OCI-LY3 (cell line): Measurements from ENCODE around the gene ANP32B.

Source experiments
- H2AFZ ChIP-seq: fragments of 200-600, 300-600 bp; shearing (Covaris generic); 2 replicates; pipeline ENCODE4 v1.6.0; 2014; ENCODE audit warnings: antibody characterized with exemption, low read depth, low read length
- H3K27ac ChIP-seq: fragments of 200-600, 300-600 bp; sonication (generic); 2 replicates; pipeline ENCODE4 v1.5.1; 2014; ENCODE audit warnings: mild to moderate bottlenecking, low read length, moderate library complexity, mixed read lengths
- H3K27me3 ChIP-seq: fragments of 200-600, 300-600 bp; sonication (generic); 2 replicates; pipeline ENCODE4 v1.6.1; 2014; ENCODE audit warnings: low read depth, low read length, mixed read lengths
- H3K36me3 ChIP-seq: fragments of 200-600, 300-600 bp; sonication (generic); replicated peaks from 2 replicates; pipeline ENCODE3; 2014; ENCODE audit warnings: low read depth, low read length, mixed read lengths
- H3K4me1 ChIP-seq: fragments of 300-600, 200-600 bp; sonication (generic); 2 replicates; pipeline ENCODE4 v1.6.1; 2014; ENCODE audit warnings: low read length, mixed read lengths
- H3K4me2 ChIP-seq: fragments of 200-600, 300-600 bp; sonication (generic); 2 replicates; pipeline ENCODE4 v1.6.1; 2014; ENCODE audit warnings: low read length, mixed read lengths
- H3K4me3 ChIP-seq: fragments of 300-600, 200-600 bp; sonication (generic); 2 replicates; pipeline ENCODE4 v1.5.1; 2014; ENCODE audit warnings: antibody characterized with exemption, mild to moderate bottlenecking, low read length, moderate library complexity
- H3K79me2 ChIP-seq: fragments of 300-600, 200-600 bp; shearing (Covaris generic); 2 replicates; pipeline ENCODE4 v1.6.1; 2014; ENCODE audit warnings: mild to moderate bottlenecking, low read length, mixed read lengths
- H3K9ac ChIP-seq: fragments of 300-600, 200-600 bp; shearing (Covaris generic); 2 replicates; pipeline ENCODE4 v1.6.0; 2014; ENCODE audit warnings: mild to moderate bottlenecking, low read length, moderate library complexity
- H3K9me3 ChIP-seq: fragments of 200-600, 300-600 bp; shearing (Covaris generic); 2 replicates; pipeline ENCODE4 v1.6.1; 2014; ENCODE audit warnings: low read length, mixed read lengths; ENCODE audit not compliant: insufficient read depth
- H4K20me1 ChIP-seq: fragments of 200-600, 300-600 bp; sonication (generic); 2 replicates; pipeline ENCODE4 v1.6.1; 2016; ENCODE audit warnings: low read length, mixed read lengths; ENCODE audit not compliant: insufficient read depth
- EZH2phosphoT487 ChIP-seq: fragments of 200-600 bp; shearing (Covaris generic); IDR thresholded peaks from 2 replicates; pipeline ENCODE4 v1.6.1; 2018; ENCODE audit warnings: antibody characterized with exemption, mixed run types, low read depth
- TF ChIP-seq, protein P1 (sequence below): fragments of 200-600, 300-600 bp; sonication (generic); IDR thresholded peaks from 2 replicates; pipeline ENCODE4 v1.5.1; 2014; ENCODE audit warnings: antibody characterized with exemption, low read length, low read depth

ANP32B gene

DNA sequence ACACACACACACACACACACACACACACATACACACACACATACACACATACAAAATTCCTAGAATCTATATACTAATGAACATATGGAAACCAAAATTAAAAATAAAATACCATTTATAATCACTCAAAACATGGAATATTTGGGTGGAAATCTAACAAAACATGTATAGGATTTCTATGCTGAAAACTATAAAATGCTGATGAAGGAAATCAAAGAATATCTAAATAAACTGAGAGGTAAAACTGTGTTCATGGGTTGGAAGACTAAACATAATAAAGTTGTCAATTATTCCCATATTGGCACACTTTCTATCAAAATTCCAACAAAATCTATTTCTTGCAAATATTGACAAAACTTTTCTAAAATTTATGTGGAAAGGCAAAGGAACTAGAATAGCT is 48.0 kb downstream of the ANP32B start:
- Histone ChIP-seq H3K9me3 (no peaks in the 10 kb centered on the region), H3K36me3 (no peaks in the 10 kb centered on the region), H3K27ac (no peak overlapping the region), H4K20me1 (no peaks in the 10 kb centered on the region), H3K79me2 (no peaks in the 10 kb centered on the region), H2AFZ (no peak overlapping the region), H3K4me1 (peaks cover 17% of the 10 kb centered on the region), H3K27me3 (no peaks in the 10 kb centered on the region), H3K9ac (no peak overlapping the region), H3K4me2 (no peak overlapping the region), H3K4me3 (no peak overlapping the region)
- no peak for TF ChIP-seq EZH2phosphoT487

DNA sequence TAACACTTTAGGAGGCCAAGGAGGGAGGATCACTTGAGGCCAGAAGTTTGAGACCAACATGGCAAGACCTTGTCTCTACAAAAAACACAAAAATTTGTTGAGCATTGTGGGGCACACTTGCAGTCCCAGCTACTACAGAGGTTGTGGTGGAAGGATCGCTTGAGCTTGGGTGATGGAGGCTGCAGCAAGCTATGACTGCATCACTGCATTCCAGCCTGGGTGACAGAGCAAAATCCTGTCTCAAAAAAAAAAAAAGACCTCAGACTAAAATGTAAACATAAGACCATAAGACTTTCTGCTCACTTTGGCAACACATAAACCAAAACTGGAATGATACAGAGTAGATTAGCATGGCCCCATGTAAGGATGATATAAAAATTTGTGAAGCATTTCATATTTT is 48.8 kb downstream of the ANP32B start:
- no peaks in the 10 kb centered on the region for H3K79me2 ChIP-seq

DNA sequence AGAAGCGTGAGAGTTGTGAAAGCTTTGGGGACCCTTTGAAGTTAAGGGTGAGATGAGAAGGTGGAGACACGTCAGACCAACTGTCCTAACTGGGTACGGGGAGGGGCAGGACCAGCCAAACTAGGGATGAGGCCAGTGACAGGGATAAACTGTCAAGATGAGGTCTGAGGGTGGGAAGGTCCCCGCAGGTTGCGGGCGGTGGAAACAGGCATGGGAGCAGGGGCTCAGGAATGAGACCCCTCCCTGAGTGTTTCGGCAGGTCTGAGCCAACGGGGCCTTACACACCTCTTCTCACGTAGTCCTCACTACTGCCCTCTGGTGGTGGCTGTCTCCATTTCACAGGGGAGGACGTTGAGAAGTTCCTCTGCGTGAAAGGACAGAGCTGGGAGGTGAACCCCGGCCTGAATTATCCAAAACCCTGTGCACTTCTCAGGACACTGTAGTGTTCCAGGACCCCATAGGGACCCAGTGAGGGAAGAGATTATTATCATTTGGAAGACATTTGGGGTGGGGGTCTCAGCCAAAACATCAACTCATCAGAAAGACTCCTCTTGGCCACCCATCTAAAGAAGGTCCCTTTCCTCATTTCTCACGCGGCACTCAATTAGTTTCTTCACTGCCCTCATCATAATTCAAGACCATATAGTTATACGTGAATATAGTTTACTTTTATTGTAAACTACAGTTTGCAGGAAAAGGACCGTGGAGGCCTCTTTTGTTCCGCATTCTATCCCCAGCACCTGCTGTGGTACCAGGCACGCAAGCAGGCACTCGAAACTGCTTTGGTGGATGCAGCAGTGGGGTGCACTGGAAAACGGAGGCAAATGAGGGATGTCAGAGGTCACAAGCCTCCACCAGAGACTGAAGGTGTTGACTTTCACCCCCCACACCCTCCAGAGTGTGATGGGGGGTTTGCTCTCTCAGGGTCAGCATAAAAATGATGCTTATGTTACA is 51.7 kb downstream of the ANP32B start:
- H3K27ac ChIP-seq = peak overlapping the region; percentile 85
- TF ChIP-seq, protein P1, sequence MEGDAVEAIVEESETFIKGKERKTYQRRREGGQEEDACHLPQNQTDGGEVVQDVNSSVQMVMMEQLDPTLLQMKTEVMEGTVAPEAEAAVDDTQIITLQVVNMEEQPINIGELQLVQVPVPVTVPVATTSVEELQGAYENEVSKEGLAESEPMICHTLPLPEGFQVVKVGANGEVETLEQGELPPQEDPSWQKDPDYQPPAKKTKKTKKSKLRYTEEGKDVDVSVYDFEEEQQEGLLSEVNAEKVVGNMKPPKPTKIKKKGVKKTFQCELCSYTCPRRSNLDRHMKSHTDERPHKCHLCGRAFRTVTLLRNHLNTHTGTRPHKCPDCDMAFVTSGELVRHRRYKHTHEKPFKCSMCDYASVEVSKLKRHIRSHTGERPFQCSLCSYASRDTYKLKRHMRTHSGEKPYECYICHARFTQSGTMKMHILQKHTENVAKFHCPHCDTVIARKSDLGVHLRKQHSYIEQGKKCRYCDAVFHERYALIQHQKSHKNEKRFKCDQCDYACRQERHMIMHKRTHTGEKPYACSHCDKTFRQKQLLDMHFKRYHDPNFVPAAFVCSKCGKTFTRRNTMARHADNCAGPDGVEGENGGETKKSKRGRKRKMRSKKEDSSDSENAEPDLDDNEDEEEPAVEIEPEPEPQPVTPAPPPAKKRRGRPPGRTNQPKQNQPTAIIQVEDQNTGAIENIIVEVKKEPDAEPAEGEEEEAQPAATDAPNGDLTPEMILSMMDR = peak; percentile 79
- TF ChIP-seq EZH2phosphoT487 = no peak
- H3K4me3 ChIP-seq = peak overlapping the region; percentile 58
- no peaks in the 10 kb centered on the region for H3K36me3 ChIP-seq
- H3K9ac ChIP-seq = peak overlapping the region; percentile 40
- H3K79me2 ChIP-seq = no peaks in the 10 kb centered on the region
- no peaks in the 10 kb centered on the region for H3K9me3 ChIP-seq
- peaks cover 36% of the 10 kb centered on the region for H3K4me1 ChIP-seq
- H2AFZ ChIP-seq = peak overlapping the region; percentile 72
- no peaks in the 10 kb centered on the region for H3K27me3 ChIP-seq
- peak overlapping the region; percentile 91 for H3K4me2 ChIP-seq
- H4K20me1 ChIP-seq = no peaks in the 10 kb centered on the region

More for the DNA sequence above, 48.8 kb downstream of the ANP32B start:
- Histone ChIP-seq H3K4me1 (peaks cover 20% of the 10 kb centered on the region), H3K9me3 (no peaks in the 10 kb centered on the region), H3K27ac (no peak overlapping the region), H4K20me1 (no peaks in the 10 kb centered on the region), H3K4me2 (no peak overlapping the region), H3K4me3 (no peak overlapping the region), H3K36me3 (no peaks in the 10 kb centered on the region), H2AFZ (no peak overlapping the region), H3K27me3 (no peaks in the 10 kb centered on the region), H3K9ac (no peak overlapping the region)
- TF ChIP-seq, protein P1 = no peak
- TF ChIP-seq EZH2phosphoT487 = no peak

DNA sequence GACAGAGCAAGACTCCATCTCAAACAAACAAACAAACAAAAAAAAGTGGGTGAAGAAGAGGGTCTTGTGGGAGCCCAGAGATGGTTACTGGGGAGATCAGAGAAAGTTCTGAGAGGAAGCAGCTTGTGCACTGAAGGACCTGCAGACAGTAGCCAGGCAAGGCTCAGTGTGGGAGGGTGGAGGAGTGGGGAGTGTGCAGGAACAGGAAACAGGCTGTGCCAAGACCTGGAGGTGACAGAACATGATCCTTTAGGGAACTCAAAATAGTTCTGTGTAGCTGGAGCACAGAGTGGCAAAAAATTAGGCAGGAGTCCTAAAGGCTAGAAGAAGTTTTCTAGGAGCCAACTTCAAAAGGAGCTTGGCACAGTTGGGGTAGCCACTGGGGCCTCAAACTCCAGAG is 54.2 kb downstream of the ANP32B start:
- no peak overlapping the region for H3K4me2 ChIP-seq
- H2AFZ ChIP-seq = no peak overlapping the region

More for the DNA sequence above, 54.2 kb downstream of the ANP32B start:
- H3K9ac ChIP-seq = no peak overlapping the region
- TF ChIP-seq, protein P1 = no peak
- no peak for TF ChIP-seq EZH2phosphoT487
- H3K4me1 ChIP-seq = peaks cover 49% of the 10 kb centered on the region
- no peaks in the 10 kb centered on the region for H4K20me1 ChIP-seq
- no peaks in the 10 kb centered on the region for H3K36me3 ChIP-seq
- H3K27me3 ChIP-seq = no peaks in the 10 kb centered on the region
- no peaks in the 10 kb centered on the region for H3K79me2 ChIP-seq
- H3K27ac ChIP-seq = no peak overlapping the region
- no peaks in the 10 kb centered on the region for H3K9me3 ChIP-seq
- no peak overlapping the region for H3K4me3 ChIP-seq
